Right lung (tissue), 5 donors: Measurements from ENCODE around the gene DHDH. TPM values are rescaled to one million over a fixed set of nuclear protein-coding genes. Genes with fewer than 3 reads are reported as not detected.

ENCODE experiments used
- DNase-seq, 2 donors: peaks; one replicate each; pipeline ENCODE4 v3.0.0-alpha.2; 2013
- polyA plus RNA-seq, 5 donors: library from polyadenylated mRNA; unstranded; fragments of 120-200 nt; gene quantifications; one replicate each; pipeline versions ENCODE4 v1.2.1 to v1.2.3, GENCODE V29; 2013; ENCODE audit warnings: inconsistent platforms in 1 of 5, low replicate concordance in 1 of 5; ENCODE audit not compliant: insufficient read length in 5 of 5, insufficient read depth in 1 of 5

Gene DHDH
- polyA plus RNA-seq, 5 donors: 0.80 to 2.4 (median 1.6) TPM

- no peak for DNase-seq
Measured at GRCh38 chr19:48992581-48993174, 59.2 kb downstream of the DHDH start.

GRCh38 chr19:48993175-48994034 is 59.9 kb downstream of the DHDH start, which contains the start of the genes GYS1 and RUVBL2:
Gene GYS1, minus strand, starts transcription at chr19:48993309. Its CDS starts 197 bp downstream, at chr19:48993112.
Gene RUVBL2, plus strand, starts transcription at chr19:48993887. Its CDS starts 25 bp downstream, at chr19:48993912.
- peak; percentile 100 for DNase-seq

- no peak for DNase-seq
Measured at GRCh38 chr19:48994035-48994386, 60.5 kb downstream of the DHDH start.

Other genes with a start within 250 kb of the DHDH start
- gene FUT2, start 237.7 kb upstream of the DHDH start, polyA plus RNA-seq: 1 to 10 TPM; 1.5 to 3.2 (median 2.3) TPM
- gene MAMSTR, start 214.0 kb upstream of the DHDH start, polyA plus RNA-seq: 10 to 100 TPM in 1 of 5 donors, 1 to 10 TPM in 4; 4.3 to 11.8 (median 4.6) TPM
- gene RASIP1, start 193.1 kb upstream of the DHDH start, polyA plus RNA-seq: 10 to 100 TPM; 14.6 to 29.8 (median 17.7) TPM
- gene IZUMO1, start 186.8 kb upstream of the DHDH start, polyA plus RNA-seq: 1 to 10 TPM in 4 of 5 donors, under 1 TPM in 1; 0.40 to 2.1 (median 1.6) TPM
- 1 to 10 TPM; 4.5 to 7.0 (median 5.8) TPM for gene FUT1, start 181.1 kb upstream of the DHDH start, polyA plus RNA-seq
- gene FGF21, start 178.2 kb upstream of the DHDH start, polyA plus RNA-seq: not detected
- gene BCAT2, start 122.7 kb upstream of the DHDH start, polyA plus RNA-seq: 10 to 100 TPM; 33.3 to 58.9 (median 42.9) TPM
- 1 to 10 TPM; 6.9 to 9.9 (median 8.6) TPM for gene HSD17B14, start 97.2 kb upstream of the DHDH start, polyA plus RNA-seq
- 10 to 100 TPM; 12.9 to 23.2 (median 15.5) TPM for gene PLEKHA4, start 65.1 kb upstream of the DHDH start, polyA plus RNA-seq
- 10 to 100 TPM; 38.6 to 72.3 (median 53.5) TPM for gene PPP1R15A, start 61.3 kb upstream of the DHDH start, polyA plus RNA-seq
- gene TULP2, start 35.0 kb upstream of the DHDH start, polyA plus RNA-seq: 1 to 10 TPM in 3 of 5 donors, under 1 TPM in 2; 0.70 to 1.5 (median 1.3) TPM
- gene NUCB1, start 33.4 kb upstream of the DHDH start, polyA plus RNA-seq: 100 to 1,000 TPM; 137 to 239 (median 180) TPM
- gene BAX, start 21.2 kb downstream of the DHDH start, polyA plus RNA-seq: 10 to 100 TPM; 41.9 to 96.2 (median 62.0) TPM
- gene FTL, start 31.6 kb downstream of the DHDH start, polyA plus RNA-seq: 1,000 to 10,000 TPM; 1,127 to 1,622 (median 1,142) TPM
- 10 to 100 TPM; 36.9 to 54.5 (median 44.4) TPM for gene GYS1, start 59.6 kb downstream of the DHDH start, polyA plus RNA-seq
- 10 to 100 TPM; 58.1 to 98.7 (median 76.1) TPM for gene RUVBL2, start 60.2 kb downstream of the DHDH start, polyA plus RNA-seq
- gene LHB, start 83.4 kb downstream of the DHDH start, polyA plus RNA-seq: under 1 TPM in 1 of 5 donors, not detected in 4; 0.23 TPM
- not detected for gene CGB3, start 90.6 kb downstream of the DHDH start, polyA plus RNA-seq
- not detected for gene CGB2, start 98.2 kb downstream of the DHDH start, polyA plus RNA-seq
- not detected for gene CGB1, start 103.2 kb downstream of the DHDH start, polyA plus RNA-seq
- under 1 TPM in 2 of 5 donors, not detected in 3; 0.30 to 0.59 TPM for gene CGB5, start 110.1 kb downstream of the DHDH start, polyA plus RNA-seq
- gene CGB8, start 115.4 kb downstream of the DHDH start, polyA plus RNA-seq: under 1 TPM in 1 of 5 donors, not detected in 4; 0.31 TPM
- gene CGB7, start 124.0 kb downstream of the DHDH start, polyA plus RNA-seq: under 1 TPM in 4 of 5 donors, not detected in 1; 0.22 to 0.41 (median 0.35) TPM
- gene NTF4, start 131.1 kb downstream of the DHDH start, polyA plus RNA-seq: 1 to 10 TPM in 3 of 5 donors, under 1 TPM in 2; 0.31 to 1.6 (median 1.1) TPM
- under 1 TPM; 0.04 to 0.18 (median 0.06) TPM for gene KCNA7, start 139.0 kb downstream of the DHDH start, polyA plus RNA-seq
- 100 to 1,000 TPM; 292 to 376 (median 365) TPM for gene SNRNP70, start 151.8 kb downstream of the DHDH start, polyA plus RNA-seq
- gene LIN7B, start 180.7 kb downstream of the DHDH start, polyA plus RNA-seq: 10 to 100 TPM in 2 of 5 donors, 1 to 10 TPM in 3; 6.4 to 14.5 (median 8.3) TPM
- under 1 TPM in 3 of 5 donors, not detected in 2; 0.24 to 0.39 (median 0.28) TPM for gene C19orf73, start 185.4 kb downstream of the DHDH start, polyA plus RNA-seq
- gene PPFIA3, start 185.8 kb downstream of the DHDH start, polyA plus RNA-seq: 10 to 100 TPM in 1 of 5 donors, 1 to 10 TPM in 4; 4.7 to 10.4 (median 7.1) TPM
- 10 to 100 TPM in 2 of 5 donors, 1 to 10 TPM in 3; 8.7 to 13.7 (median 9.8) TPM for gene HRC, start 221.7 kb downstream of the DHDH start, polyA plus RNA-seq
- gene TRPM4, start 224.1 kb downstream of the DHDH start, polyA plus RNA-seq: 10 to 100 TPM; 11.5 to 31.7 (median 24.9) TPM